Effector CD4-positive, alpha-beta T cell (primary cell): ENCODE measurements around the gene FGGY.
A peak's percentile ranks its signal among the peaks of the same experiment; 100 is the strongest.

Experiments used
- DNase-seq: peaks from one replicate; pipeline ENCODE4 v3.0.0-alpha.2; 2020

FGGY gene

GRCh38 chr1:59751801-59752200, 454.9 kb downstream of the FGGY start:
- DNase-seq, result no peak

- DNase-seq, result no peak
Measured at GRCh38 chr1:59752556-59753414, 455.9 kb downstream of the FGGY start.

GRCh38 chr1:59755069-59755685, 458.3 kb downstream of the FGGY start:
- no peak for DNase-seq

- no peak for DNase-seq
Measured at GRCh38 chr1:59757197-59757747, 460.4 kb downstream of the FGGY start.

GRCh38 chr1:59759156-59759925, 462.4 kb downstream of the FGGY start:
- peak; percentile 48 for DNase-seq

GRCh38 chr1:59761443-59761842, 464.5 kb downstream of the FGGY start:
- DNase-seq, result no peak

GRCh38 chr1:59763418-59763817, 466.5 kb downstream of the FGGY start:
- no peak for DNase-seq

- no peak for DNase-seq
Measured at GRCh38 chr1:59765011-59765730, 468.3 kb downstream of the FGGY start.

GRCh38 chr1:59766227-59766855, 469.4 kb downstream of the FGGY start:
- no peak for DNase-seq

- DNase-seq, result no peak
Measured at GRCh38 chr1:59767119-59767518, 470.2 kb downstream of the FGGY start.

GRCh38 chr1:59768792-59769735, 472.2 kb downstream of the FGGY start:
- DNase-seq, result no peak

- DNase-seq, result no peak
Measured at GRCh38 chr1:59769736-59770095, 472.8 kb downstream of the FGGY start.

- DNase-seq, result no peak
Measured at GRCh38 chr1:59771361-59771760, 474.5 kb downstream of the FGGY start.

- no peak for DNase-seq
Measured at GRCh38 chr1:59775480-59775879, 478.6 kb downstream of the FGGY start.

- DNase-seq, result no peak
Measured at GRCh38 chr1:59776960-59777852, 480.3 kb downstream of the FGGY start.

GRCh38 chr1:59779949-59780348, 483.1 kb downstream of the FGGY start:
- no peak for DNase-seq

- DNase-seq, result no peak
Measured at GRCh38 chr1:59788825-59789224, 491.9 kb downstream of the FGGY start.

- no peak for DNase-seq
Measured at GRCh38 chr1:59798600-59798999, 501.7 kb downstream of the FGGY start.

GRCh38 chr1:59803458-59804038, 506.7 kb downstream of the FGGY start:
- no peak for DNase-seq

- DNase-seq, result no peak
Measured at GRCh38 chr1:59804301-59804700, 507.4 kb downstream of the FGGY start.
